ENCODE measurements around the gene C16orf87. TPM values are rescaled to one million over a fixed set of nuclear protein-coding genes. Genes with fewer than 3 reads are reported as not detected.

C16orf87 gene
- polyA plus RNA-seq, 2 of the 4 experiments (the other 2 are of a cell fraction) = 10.8 to 17.1 TPM

DNA sequence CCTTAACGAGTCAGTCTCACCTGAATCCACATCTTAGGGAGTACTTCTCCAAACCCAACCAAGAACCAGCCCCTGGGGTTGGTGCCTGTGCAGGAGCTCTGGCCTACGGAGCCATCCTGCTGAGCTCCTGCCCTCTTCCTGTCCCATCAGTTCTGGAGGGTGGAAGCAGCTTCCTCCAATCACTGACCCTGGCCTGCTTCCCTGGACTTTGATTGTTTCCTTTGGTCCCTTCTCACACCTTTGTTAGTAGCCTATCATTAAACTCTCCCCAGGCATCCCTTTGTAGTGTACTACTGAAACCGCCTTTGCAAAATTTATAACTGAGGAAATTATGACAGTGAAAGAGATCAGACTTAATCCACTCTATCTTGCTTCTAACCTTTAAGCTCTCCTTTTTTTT, 21.1 kb upstream of the C16orf87 start:
- 59% methylated on average over 3 of the region's 3 CpGs for WGBS (ENCODE audit: missing lambda C conversion rate)

GRCh38 chr16:46850619-46851555, 19.9 kb upstream of the C16orf87 start:
- DNase-seq (ENCODE audit: low read depth in 1 of 2, low spot score in 1 of 2) = no peak
- no peak overlapping the region for H3K4me3 ChIP-seq
- no peak for TF ChIP-seq MAFK (IDR thresholded peaks at IDR 0.05; ENCODE audit: partially characterized antibody)
- TF ChIP-seq CHD2 (IDR thresholded peaks at IDR 0.05; ENCODE audit: low read length, partially characterized antibody) = no peak
- TF ChIP-seq ZC3H11A (IDR thresholded peaks at IDR 0.05) = no peak
- TF ChIP-seq, protein P1, sequence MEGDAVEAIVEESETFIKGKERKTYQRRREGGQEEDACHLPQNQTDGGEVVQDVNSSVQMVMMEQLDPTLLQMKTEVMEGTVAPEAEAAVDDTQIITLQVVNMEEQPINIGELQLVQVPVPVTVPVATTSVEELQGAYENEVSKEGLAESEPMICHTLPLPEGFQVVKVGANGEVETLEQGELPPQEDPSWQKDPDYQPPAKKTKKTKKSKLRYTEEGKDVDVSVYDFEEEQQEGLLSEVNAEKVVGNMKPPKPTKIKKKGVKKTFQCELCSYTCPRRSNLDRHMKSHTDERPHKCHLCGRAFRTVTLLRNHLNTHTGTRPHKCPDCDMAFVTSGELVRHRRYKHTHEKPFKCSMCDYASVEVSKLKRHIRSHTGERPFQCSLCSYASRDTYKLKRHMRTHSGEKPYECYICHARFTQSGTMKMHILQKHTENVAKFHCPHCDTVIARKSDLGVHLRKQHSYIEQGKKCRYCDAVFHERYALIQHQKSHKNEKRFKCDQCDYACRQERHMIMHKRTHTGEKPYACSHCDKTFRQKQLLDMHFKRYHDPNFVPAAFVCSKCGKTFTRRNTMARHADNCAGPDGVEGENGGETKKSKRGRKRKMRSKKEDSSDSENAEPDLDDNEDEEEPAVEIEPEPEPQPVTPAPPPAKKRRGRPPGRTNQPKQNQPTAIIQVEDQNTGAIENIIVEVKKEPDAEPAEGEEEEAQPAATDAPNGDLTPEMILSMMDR (IDR thresholded peaks at IDR 0.05) = no peak
- TF ChIP-seq, protein P2, sequence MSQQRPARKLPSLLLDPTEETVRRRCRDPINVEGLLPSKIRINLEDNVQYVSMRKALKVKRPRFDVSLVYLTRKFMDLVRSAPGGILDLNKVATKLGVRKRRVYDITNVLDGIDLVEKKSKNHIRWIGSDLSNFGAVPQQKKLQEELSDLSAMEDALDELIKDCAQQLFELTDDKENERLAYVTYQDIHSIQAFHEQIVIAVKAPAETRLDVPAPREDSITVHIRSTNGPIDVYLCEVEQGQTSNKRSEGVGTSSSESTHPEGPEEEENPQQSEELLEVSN (IDR thresholded peaks at IDR 0.05; ENCODE audit: borderline replicate concordance, low read depth) = no peak
- TF ChIP-seq EHMT2 (IDR thresholded peaks at IDR 0.05; ENCODE audit: low read depth) = no peak
- TF ChIP-seq NFE2L2 (conservative IDR thresholded peaks at IDR 0.05; ENCODE audit: low read length) = no peak
- TF ChIP-seq JUNB (IDR thresholded peaks at IDR 0.05) = no peak
- no peak for TF ChIP-seq ZSCAN20 (CRISPR knock-in tag; IDR thresholded peaks at IDR 0.05)
- TF ChIP-seq, protein P3, sequence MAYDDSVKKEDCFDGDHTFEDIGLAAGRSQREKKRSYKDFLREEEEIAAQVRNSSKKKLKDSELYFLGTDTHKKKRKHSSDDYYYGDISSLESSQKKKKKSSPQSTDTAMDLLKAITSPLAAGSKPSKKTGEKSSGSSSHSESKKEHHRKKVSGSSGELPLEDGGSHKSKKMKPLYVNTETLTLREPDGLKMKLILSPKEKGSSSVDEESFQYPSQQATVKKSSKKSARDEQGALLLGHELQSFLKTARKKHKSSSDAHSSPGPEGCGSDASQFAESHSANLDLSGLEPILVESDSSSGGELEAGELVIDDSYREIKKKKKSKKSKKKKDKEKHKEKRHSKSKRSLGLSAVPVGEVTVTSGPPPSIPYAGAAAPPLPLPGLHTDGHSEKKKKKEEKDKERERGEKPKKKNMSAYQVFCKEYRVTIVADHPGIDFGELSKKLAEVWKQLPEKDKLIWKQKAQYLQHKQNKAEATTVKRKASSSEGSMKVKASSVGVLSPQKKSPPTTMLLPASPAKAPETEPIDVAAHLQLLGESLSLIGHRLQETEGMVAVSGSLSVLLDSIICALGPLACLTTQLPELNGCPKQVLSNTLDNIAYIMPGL (CRISPR knock-in tag; IDR thresholded peaks at IDR 0.05; ENCODE audit: borderline replicate concordance) = no peak
- TF ChIP-seq SMC3 (IDR thresholded peaks at IDR 0.05) = no peak
- no peak for TF ChIP-seq HOXA7 (CRISPR knock-in tag; IDR thresholded peaks at IDR 0.05)
- TF ChIP-seq RNF2 (IDR thresholded peaks at IDR 0.05; ENCODE audit: borderline replicate concordance, low read depth) = no peak
- TF ChIP-seq POLR2AphosphoS2 (conservative IDR thresholded peaks at IDR 0.05; ENCODE audit: low read length) = no peak
- no peak for TF ChIP-seq SREBF2 (IDR thresholded peaks at IDR 0.05)
- no peak for TF ChIP-seq ELK1 (IDR thresholded peaks at IDR 0.05; ENCODE audit: low read depth, low read length)
- no peaks in the 10 kb centered on the region for H3K9me3 ChIP-seq
- no peaks in the 10 kb centered on the region for H3K4me1 ChIP-seq
- CTCF ChIA-PET = interaction anchor here (0.8 to 5.4 kb wide), 6 partner anchors 13 to 78 kb away, joined by 3 to 202 read pairs (median 30); partner anchors contain the start of gene GPT2
- ATAC-seq = no peak
- 69% methylated on average over 5 of the region's 5 CpGs for WGBS (ENCODE audit: missing lambda C conversion rate)
- H3K27ac ChIP-seq = no peak overlapping the region
- POLR2A ChIA-PET = interaction anchor here (0.6 kb wide), 1 partner anchor 21 kb away, joined by 3 read pairs; no protein-coding TSS in a partner anchor
- no peak for FAIRE-seq
- H3K4me2 ChIP-seq = no peak overlapping the region

More for the DNA sequence above, 21.1 kb upstream of the C16orf87 start:
- ChIA-PET POLR2A (no interaction called here), CTCF (interaction anchor here (0.9 to 5.4 kb wide), 6 partner anchors 18 to 1320 kb away, joined by 4 to 202 read pairs (median 30); partner anchors contain the start of gene GPT2)
- no peak for FAIRE-seq
- Histone ChIP-seq H3K27ac (no peak overlapping the region), H3K9me3 (no peaks in the 10 kb centered on the region), H3K4me1 (no peaks in the 10 kb centered on the region), H3K4me3 (no peak overlapping the region), H3K4me2 (no peak overlapping the region)
- no peak for DNase-seq (ENCODE audit: low read depth in 1 of 2, low spot score in 1 of 2)
- TF ChIP-seq TP53 (CRISPR knock-in tag; IDR thresholded peaks at IDR 0.05) (no peak), EHMT2 (IDR thresholded peaks at IDR 0.05; ENCODE audit: low read depth) (no peak), NR3C1 (IDR thresholded peaks at IDR 0.05) (no peak), ZC3H11A (IDR thresholded peaks at IDR 0.05) (no peak), HEYL (CRISPR knock-in tag; IDR thresholded peaks at IDR 0.05) (no peak), GATA3 (IDR thresholded peaks at IDR 0.05; ENCODE audit: borderline replicate concordance) (no peak), CHD2 (IDR thresholded peaks at IDR 0.05; ENCODE audit: low read length, partially characterized antibody) (no peak)
- ATAC-seq = no peak
